ENCODE measurements around the gene SLC16A2.

The SLC16A2 gene

DNA sequence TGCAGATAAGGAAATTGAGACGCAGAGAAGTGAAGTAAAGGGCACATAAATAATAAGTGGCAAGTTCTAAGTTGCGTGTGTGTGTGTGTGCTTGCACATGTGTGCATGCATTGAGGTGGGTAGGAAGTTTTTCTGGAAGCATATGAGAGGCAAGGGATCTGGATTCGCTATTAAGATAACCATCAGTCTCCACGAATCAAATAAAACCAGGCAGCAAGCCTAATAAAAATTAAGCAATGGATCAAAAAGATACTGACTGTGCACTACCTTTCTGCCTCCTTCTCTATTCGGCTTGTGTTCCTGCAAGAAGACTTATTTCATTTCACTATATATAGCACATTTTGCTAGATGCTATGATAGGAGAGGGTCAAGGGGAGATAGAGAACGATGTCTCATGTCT is 23.8 kb downstream of the SLC16A2 start:
- Histone ChIP-seq H2AFZ (ENCODE audit: low read depth, low read length) (no peak overlapping the region), H3K4me3 (ENCODE audit: low read length) (no peak overlapping the region), H3K4me1 (ENCODE audit: low read length) (peaks cover 7% of the 10 kb centered on the region; the same call in 1 of the 2 replicates), H3K36me3 (replicated peaks; ENCODE audit: low read depth, low read length) (no peaks in the 10 kb centered on the region), H3K4me2 (ENCODE audit: low read length) (no peak overlapping the region), H3K79me2 (ENCODE audit: low read length) (no peaks in the 10 kb centered on the region), H3K27ac (ENCODE audit: low read length) (no peak overlapping the region), H4K20me1 (ENCODE audit: insufficient read depth, low read length) (no peaks in the 10 kb centered on the region), H3K9me3 (ENCODE audit: insufficient read depth, low read length) (no peaks in the 10 kb centered on the region), H3K27me3 (ENCODE audit: low read depth, low read length) (no peaks in the 10 kb centered on the region), H3K9ac (ENCODE audit: low read length) (no peak overlapping the region)
- TF ChIP-seq, protein P1, sequence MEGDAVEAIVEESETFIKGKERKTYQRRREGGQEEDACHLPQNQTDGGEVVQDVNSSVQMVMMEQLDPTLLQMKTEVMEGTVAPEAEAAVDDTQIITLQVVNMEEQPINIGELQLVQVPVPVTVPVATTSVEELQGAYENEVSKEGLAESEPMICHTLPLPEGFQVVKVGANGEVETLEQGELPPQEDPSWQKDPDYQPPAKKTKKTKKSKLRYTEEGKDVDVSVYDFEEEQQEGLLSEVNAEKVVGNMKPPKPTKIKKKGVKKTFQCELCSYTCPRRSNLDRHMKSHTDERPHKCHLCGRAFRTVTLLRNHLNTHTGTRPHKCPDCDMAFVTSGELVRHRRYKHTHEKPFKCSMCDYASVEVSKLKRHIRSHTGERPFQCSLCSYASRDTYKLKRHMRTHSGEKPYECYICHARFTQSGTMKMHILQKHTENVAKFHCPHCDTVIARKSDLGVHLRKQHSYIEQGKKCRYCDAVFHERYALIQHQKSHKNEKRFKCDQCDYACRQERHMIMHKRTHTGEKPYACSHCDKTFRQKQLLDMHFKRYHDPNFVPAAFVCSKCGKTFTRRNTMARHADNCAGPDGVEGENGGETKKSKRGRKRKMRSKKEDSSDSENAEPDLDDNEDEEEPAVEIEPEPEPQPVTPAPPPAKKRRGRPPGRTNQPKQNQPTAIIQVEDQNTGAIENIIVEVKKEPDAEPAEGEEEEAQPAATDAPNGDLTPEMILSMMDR (IDR thresholded peaks at IDR 0.05; ENCODE audit: low read depth, low read length) = no peak
- no peak for TF ChIP-seq EZH2phosphoT487 (IDR thresholded peaks at IDR 0.05; ENCODE audit: low read depth)

DNA sequence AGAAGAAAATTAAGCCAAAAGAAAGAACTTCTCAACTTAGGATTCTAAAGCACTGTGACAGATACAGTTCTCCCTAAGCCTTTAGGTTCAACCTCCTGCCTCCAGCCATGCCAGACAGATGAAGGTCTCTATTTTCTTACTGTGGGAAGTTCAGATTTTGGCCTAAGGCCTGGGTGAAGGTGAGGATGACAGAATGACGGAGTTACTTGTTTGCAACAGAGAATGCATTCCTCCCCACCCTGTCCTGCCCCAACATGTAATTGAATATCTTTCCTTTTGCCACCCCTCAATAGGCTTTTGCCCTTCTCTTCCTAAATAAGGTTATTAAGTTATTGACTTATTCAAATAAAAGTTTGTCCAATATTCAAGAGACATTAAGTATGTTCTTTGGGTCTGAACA is 25.6 kb downstream of the SLC16A2 start:
- no peaks in the 10 kb centered on the region for H3K27me3 ChIP-seq (ENCODE audit: low read depth, low read length)
- no peaks in the 10 kb centered on the region for H3K79me2 ChIP-seq (ENCODE audit: low read length)
- no peak overlapping the region for H3K4me3 ChIP-seq (ENCODE audit: low read length)
- no peak overlapping the region for H3K9ac ChIP-seq (ENCODE audit: low read length)
- no peaks in the 10 kb centered on the region for H4K20me1 ChIP-seq (ENCODE audit: insufficient read depth, low read length)
- H3K27ac ChIP-seq (ENCODE audit: low read length) = no peak overlapping the region
- H3K4me1 ChIP-seq (ENCODE audit: low read length) = peaks cover 15% of the 10 kb centered on the region
- no peak overlapping the region for H2AFZ ChIP-seq (ENCODE audit: low read depth, low read length)
- no peaks in the 10 kb centered on the region for H3K36me3 ChIP-seq (replicated peaks; ENCODE audit: low read depth, low read length)
- H3K4me2 ChIP-seq (ENCODE audit: low read length) = no peak overlapping the region
- no peaks in the 10 kb centered on the region for H3K9me3 ChIP-seq (ENCODE audit: insufficient read depth, low read length)
- no peak for TF ChIP-seq EZH2phosphoT487 (IDR thresholded peaks at IDR 0.05; ENCODE audit: low read depth)
- TF ChIP-seq, protein P1 (IDR thresholded peaks at IDR 0.05; ENCODE audit: low read depth, low read length) = no peak

- no peaks in the 10 kb centered on the region for H4K20me1 ChIP-seq (ENCODE audit: insufficient read depth, low read length)
- no peaks in the 10 kb centered on the region for H3K79me2 ChIP-seq (ENCODE audit: low read length)
- H3K9me3 ChIP-seq (ENCODE audit: insufficient read depth, low read length) = no peaks in the 10 kb centered on the region
- H3K27ac ChIP-seq (ENCODE audit: low read length) = no peak overlapping the region
- H2AFZ ChIP-seq (ENCODE audit: low read depth, low read length) = no peak overlapping the region
- no peak for TF ChIP-seq EZH2phosphoT487 (IDR thresholded peaks at IDR 0.05; ENCODE audit: low read depth)
- TF ChIP-seq, protein P1 (IDR thresholded peaks at IDR 0.05; ENCODE audit: low read depth, low read length) = no peak
- no peaks in the 10 kb centered on the region for H3K27me3 ChIP-seq (ENCODE audit: low read depth, low read length)
- peaks cover 14% of the 10 kb centered on the region for H3K4me1 ChIP-seq (ENCODE audit: low read length)
- no peaks in the 10 kb centered on the region for H3K36me3 ChIP-seq (replicated peaks; ENCODE audit: low read depth, low read length)
- H3K4me2 ChIP-seq (ENCODE audit: low read length) = no peak overlapping the region
- H3K9ac ChIP-seq (ENCODE audit: low read length) = no peak overlapping the region
- H3K4me3 ChIP-seq (ENCODE audit: low read length) = no peak overlapping the region
Measured at GRCh38 chrX:74448669-74449068, 27.4 kb downstream of the SLC16A2 start.

GRCh38 chrX:74449322-74449936 is 28.1 kb downstream of the SLC16A2 start:
- Histone ChIP-seq H2AFZ (ENCODE audit: low read depth, low read length) (no peak overlapping the region), H3K4me2 (ENCODE audit: low read length) (no peak overlapping the region)

More at GRCh38 chrX:74449322-74449936, 28.1 kb downstream of the SLC16A2 start:
- Histone ChIP-seq H3K9me3 (ENCODE audit: insufficient read depth, low read length) (no peaks in the 10 kb centered on the region), H3K27ac (ENCODE audit: low read length) (no peak overlapping the region), H3K4me1 (ENCODE audit: low read length) (peaks cover 14% of the 10 kb centered on the region), H3K27me3 (ENCODE audit: low read depth, low read length) (no peaks in the 10 kb centered on the region), H3K36me3 (replicated peaks; ENCODE audit: low read depth, low read length) (no peaks in the 10 kb centered on the region), H3K9ac (ENCODE audit: low read length) (no peak overlapping the region), H3K4me3 (ENCODE audit: low read length) (no peak overlapping the region), H3K79me2 (ENCODE audit: low read length) (no peaks in the 10 kb centered on the region), H4K20me1 (ENCODE audit: insufficient read depth, low read length) (no peaks in the 10 kb centered on the region)
- TF ChIP-seq EZH2phosphoT487 (IDR thresholded peaks at IDR 0.05; ENCODE audit: low read depth) = no peak
- TF ChIP-seq, protein P1 (IDR thresholded peaks at IDR 0.05; ENCODE audit: low read depth, low read length) = no peak

All from OCI-LY3 (cell line).